RPMI8226 (cell line): ENCODE measurements around the gene SEC61A1.
A peak's percentile ranks its signal among the peaks of the same experiment; 100 is the strongest.

ENCODE experiments used
- DNase-seq: peaks from one replicate; pipeline ENCODE4 v3.0.0-alpha.2; 2015

SEC61A1 gene

DNA sequence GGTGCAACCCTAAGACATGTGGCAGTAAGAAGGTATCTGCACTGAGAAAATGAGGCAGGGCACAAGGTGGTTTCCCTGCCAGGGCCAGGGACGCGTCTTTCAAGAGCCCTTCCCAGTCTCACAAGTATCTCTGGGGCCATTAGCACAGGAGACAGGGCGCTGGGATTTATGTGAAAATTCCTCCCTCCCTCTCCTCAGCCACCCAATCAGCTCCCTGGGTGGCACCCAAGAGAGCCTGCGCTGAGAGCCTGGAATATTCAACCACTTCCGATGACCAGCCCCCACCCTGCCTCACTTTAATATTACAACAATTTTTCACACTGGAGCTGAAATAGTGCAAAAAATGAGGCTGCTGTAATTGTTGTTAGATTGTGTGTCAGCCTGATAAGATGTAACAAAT lies 26.1 kb downstream of the SEC61A1 start:
- DNase-seq, result no peak

- no peak for DNase-seq
Observed at GRCh38 chr3:128078875-128079274, 26.6 kb downstream of the SEC61A1 start.

DNA sequence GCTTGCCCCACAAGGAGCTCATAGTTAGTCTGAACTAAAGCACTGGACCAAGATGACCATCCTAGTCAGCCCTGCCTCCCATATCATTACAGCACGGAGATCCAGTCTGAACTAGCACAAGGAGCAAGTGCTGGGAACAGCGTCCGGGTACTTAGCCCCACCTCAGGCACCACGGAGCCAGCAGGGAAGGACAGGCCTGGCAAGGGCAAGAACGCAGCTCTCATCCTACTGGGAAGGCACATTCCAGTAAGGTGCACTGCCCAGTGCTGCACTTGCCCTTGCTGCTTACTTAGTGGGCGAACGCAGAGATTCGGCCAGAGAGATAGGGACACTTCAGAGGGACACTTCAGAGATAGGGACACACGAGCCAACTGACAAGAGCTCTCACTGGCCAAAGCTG lies 27.6 kb downstream of the SEC61A1 start:
- DNase-seq, result no peak

- DNase-seq, result no peak
Observed at GRCh38 chr3:128080323-128081080, 28.3 kb downstream of the SEC61A1 start.

DNA sequence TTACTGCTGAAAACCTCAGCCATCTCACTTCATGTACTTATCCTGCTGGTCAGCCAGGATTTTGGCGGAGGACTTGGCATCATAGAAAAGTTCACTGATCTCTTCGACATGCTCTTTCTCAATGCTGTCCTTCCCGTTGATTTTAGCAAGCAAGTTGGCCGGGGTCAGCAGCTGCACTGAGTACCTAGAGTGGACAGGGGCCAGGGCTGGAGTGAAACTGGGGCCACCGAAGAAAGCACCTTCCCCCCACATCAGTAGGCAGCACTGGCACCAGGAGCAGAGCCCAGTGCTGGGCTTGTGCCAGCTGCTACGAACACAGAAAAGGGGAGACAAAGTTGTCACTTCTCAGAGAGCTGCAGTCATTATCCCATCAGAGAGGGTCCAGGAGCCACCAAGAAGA lies 29.0 kb downstream of the SEC61A1 start:
- DNase-seq, result no peak

- no peak for DNase-seq
Observed at GRCh38 chr3:128081846-128082245, 29.6 kb downstream of the SEC61A1 start.

- no peak for DNase-seq
Observed at GRCh38 chr3:128082546-128082945, 30.3 kb downstream of the SEC61A1 start.

DNA sequence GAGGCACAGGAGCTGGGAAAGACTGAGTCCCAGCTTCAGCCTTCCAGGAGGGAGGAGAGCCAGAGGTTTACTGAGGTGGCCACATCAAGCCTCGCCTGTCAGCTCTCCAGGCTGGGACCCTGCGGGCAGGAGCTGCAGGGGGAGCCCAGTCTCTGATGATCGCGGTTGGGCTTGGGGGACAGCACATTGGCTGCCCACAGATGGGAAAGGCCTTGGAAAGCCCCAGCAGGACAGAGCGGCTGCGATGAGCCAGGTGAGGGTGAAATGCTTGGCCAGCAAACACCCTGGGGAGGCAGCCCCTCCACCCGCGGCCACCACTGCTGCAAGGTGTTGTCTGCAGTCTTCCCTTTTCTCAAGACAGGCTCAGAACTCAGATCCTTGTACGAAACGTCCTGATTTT lies 31.2 kb downstream of the SEC61A1 start:
- DNase-seq, result no peak

GRCh38 chr3:128083980-128084674 lies 31.9 kb downstream of the SEC61A1 start:
- DNase-seq, result no peak

GRCh38 chr3:128084675-128085021 lies 32.4 kb downstream of the SEC61A1 start:
- DNase-seq, result no peak

- DNase-seq, result no peak
Observed at GRCh38 chr3:128089135-128089534, 36.9 kb downstream of the SEC61A1 start.

DNA sequence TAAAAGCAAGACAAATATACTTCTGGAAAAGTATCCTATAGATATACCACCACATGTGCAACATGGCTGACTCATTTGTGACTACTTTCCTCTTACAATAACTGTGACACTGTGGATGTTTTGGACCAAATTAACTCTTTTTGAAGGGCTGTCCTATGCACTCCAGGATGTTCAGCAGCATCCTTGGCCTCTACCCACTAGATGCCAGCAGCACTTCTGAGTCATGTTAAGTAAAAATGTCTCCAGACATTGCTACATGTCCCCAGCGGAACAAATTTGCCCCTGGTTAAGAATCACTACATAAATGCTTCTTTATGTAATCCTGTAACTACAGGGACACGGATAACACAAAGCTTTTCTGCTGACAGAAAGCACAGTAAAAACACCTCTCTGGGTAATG lies 39.3 kb downstream of the SEC61A1 start:
- no peak for DNase-seq

- no peak for DNase-seq
Observed at GRCh38 chr3:128094295-128095151, 42.3 kb downstream of the SEC61A1 start.

DNA sequence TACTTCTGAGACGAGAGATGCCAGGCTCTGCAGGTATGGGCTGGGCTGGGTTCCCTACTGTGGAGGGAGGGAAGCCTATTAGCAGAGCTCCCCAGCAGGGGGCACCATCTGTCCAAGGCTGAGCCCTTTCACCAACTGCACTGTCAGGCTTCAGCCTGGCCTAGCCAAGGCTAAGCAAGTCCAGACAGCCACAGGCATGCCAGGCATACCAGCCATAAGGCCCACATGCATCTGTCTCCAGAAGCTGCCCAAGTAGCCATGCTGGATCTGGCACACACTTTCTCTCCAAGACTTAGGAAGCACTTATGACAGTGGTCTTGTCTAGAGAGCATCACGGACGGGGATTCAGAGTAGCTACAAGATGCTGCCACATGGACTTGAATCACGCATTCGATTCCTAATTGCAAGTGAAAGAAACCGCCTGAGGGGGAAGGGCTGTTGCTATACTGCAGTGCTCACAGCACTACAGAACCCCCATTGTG lies 43.0 kb downstream of the SEC61A1 start:
- DNase-seq, result peak; percentile 69

DNA sequence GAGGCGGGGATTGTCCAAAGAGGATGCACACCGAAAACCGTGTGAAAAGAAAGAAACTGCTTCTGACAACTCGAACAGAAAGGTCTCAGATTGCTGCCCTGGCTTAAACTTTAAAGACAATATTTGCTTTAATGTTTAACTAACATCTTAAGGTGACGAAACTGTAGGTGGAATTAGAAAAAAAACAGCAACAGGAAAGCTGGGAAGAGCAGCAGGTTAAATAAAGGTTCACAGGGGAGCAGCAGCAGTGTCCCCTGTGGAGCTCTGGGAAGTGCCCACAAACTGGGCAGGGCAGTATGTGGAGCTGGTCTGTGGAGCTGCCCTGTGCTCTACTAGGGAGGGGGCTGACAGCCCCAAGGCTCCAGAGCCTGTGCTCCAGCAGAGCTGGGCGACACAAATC lies 46.0 kb downstream of the SEC61A1 start:
- no peak for DNase-seq

GRCh38 chr3:128100161-128100560 lies 47.9 kb downstream of the SEC61A1 start:
- DNase-seq, result no peak

- DNase-seq, result no peak
Observed at GRCh38 chr3:128100638-128101037, 48.4 kb downstream of the SEC61A1 start.

DNA sequence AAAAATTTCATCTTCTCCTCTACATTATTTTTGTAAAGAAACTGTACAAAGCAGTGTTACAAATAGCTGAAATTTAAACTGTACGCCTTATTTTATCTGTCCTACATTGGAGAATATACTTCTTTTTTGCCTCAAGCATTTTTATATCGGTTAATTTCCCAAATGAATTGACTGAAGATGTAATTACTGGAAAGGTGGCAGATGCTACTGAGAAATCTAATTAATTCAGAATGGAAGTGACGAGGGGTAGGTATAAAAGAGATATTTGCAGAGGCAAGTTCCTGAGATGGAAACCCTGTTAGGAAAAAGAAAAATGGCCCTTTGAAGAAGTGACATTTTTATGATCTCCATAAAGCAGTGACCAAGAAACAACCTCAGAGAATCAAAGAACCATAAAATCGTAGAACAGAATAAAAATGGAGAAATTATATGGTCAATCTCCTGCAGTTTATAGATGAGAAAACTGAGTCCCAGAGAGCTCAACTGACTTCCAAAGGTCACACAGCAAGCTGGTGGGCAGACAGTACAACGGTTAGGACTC lies 51.0 kb downstream of the SEC61A1 start:
- DNase-seq, result no peak

DNA sequence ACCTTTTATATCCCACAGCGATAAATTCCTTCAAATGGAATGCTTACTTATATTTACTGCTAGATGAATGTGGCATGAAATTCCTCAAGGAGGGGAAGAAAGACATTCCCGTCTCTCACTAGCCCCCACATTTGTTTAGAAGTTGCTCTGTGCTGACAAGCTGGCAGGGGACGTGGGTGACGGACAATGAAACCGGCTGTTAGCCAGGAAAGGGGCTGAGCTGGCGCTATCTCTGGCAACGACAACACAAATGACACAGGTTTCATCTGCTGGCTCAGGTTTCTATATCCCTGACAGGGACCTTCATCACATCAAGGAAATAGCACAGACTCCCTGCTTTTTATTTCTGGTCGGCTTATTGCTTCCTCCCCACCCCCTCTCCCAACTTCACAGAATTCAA lies 55.6 kb downstream of the SEC61A1 start:
- no peak for DNase-seq

DNA sequence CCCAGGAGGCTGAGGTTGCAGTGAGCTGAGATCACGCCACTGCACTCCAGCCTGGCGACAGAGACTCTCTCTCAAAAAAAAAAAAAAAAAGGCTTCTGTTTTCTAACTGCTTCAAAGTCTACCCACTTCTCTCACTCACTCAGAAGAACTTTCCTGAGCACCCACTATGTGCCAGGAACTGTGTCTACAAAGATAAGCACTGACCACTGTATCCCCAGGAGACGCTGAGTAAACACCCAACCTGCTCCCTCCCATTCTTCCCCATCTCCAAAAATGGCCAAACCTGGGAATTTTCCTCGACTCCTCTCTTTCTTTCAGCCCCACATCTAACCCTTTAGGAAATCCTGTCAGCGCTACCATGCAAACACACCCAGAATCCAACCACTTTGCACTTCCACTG lies 58.9 kb downstream of the SEC61A1 start:
- DNase-seq, result no peak

DNA sequence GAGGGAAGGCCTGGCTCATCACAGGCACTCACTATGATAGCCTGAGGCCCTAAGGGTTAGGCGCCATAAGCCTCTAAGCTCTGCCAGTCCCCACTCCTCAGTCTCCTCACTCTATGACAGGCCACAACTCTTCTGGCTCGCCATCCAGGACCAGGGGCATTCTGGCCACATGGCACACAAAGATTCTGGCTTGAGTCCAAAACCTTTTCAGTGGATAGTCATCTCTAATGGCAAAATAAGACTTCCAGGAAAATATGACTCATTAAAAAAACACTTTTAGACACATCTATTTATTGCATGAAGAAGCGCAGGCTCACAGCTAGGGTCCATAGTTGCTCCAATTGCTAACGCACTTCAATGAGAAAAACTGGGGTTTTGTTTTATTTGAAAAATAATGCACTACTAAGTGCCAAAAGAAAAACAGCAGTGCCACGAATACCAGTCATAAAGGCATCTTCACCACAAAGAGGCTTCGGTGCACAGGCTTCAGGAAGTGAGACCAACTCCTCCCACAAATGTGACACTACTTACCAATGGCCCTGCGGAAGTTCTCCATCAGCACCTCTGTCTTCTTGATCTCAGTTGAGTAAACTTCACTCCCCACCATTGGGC lies 60.2 kb downstream of the SEC61A1 start:
- no peak for DNase-seq

DNA sequence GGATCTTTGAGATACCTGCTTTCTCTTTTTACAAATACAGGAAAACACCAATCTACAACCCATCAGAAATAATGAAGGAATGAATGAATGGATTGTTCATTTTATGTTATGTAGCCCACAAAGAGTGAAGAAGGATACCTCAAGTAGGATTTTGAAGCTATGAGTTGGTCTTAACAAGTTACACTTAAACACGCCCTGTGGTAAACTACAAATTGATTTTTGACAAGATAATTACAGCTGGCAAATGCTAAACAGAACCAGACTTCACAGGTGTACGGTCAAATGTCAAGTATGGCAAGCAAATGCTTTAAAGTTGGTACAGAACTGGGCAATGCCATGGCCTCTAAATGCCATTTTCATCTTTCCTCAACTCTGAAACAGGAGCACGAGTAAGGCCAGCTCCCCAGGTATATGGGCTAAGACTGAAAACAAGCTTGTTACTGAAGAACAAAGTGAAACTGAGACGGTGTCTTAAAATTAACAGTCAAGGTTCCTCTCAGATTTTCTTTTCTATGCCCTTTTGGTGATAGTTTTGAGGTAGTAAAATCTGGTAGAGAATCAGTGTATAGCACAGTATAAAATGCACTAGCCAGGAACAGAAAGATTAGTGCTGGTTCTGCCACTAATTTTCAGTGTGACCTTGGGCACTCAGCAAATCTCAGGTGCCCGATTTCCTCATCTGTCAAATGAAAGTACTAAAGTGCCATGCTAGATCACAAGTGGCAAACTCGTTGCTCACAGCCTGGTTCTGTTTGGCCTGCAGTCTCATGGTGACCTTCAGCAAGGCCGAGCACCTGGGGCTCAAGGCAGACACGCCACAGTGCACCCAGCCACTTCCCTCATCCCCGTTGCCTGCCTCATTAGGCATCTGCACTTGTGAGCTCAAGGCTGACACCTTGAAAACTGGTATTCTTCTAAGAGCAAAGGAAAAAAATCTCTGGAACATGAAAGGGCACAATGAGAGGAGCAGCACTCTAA lies 61.9 kb downstream of the SEC61A1 start:
- DNase-seq, result no peak
